ENCODE measurements around the gene SH3D21.

- TF ChIP-seq CTCF (IDR thresholded peaks at IDR 0.05 in 8 of 11, conservative IDR thresholded peaks at IDR 0.05 in 3 of 11) (peak; percentile 88 to 98 (median 95)), POLR2AphosphoS5 (IDR thresholded peaks at IDR 0.05) (peak; percentile 8 to 61 (median 31))
Observed at GRCh38 chr1:36369061-36369861, 63.1 kb downstream of the SH3D21 start.

All from spleen (tissue), 7 donors.